Kidney (tissue), 14 donors: ENCODE results near the gene SFMBT2. TPM values are rescaled to one million over a fixed set of nuclear protein-coding genes. Genes with fewer than 3 reads are reported as not detected.

ENCODE experiments used
- DNase-seq, 5 donors: peaks; one replicate each; pipeline ENCODE4 v3.0.0-alpha.2; 2013 to 2020
- FAIRE-seq: peaks from 2 replicates; lab custom pipeline; 2012; peaks lifted over from hg19 to GRCh38; lab: Jason Lieb, UNC
- H3K27ac ChIP-seq, 2 donors: one replicate each; pipeline ENCODE4 v1.7.0; 2013; ENCODE audit warnings: low read depth in 2 of 2, low read length in 2 of 2, inconsistent platforms in 1 of 2
- H3K27me3 ChIP-seq: one replicate; pipeline ENCODE4 v1.7.1; 2013; ENCODE audit warnings: low read length, inconsistent platforms; ENCODE audit not compliant: control insufficient read depth, insufficient read depth
- H3K36me3 ChIP-seq, 3 donors: one replicate each; pipeline versions ENCODE4 v1.7.0 to v1.7.1; 2013; ENCODE audit warnings: low read length in 3 of 3, control low read depth in 1 of 3, inconsistent platforms in 1 of 3; ENCODE audit not compliant: insufficient read depth in 3 of 3, control insufficient read depth in 2 of 3
- H3K4me1 ChIP-seq, 3 donors: one replicate each; pipeline versions ENCODE4 v1.7.0 to v1.7.1; 2013; ENCODE audit warnings: low read length in 3 of 3, inconsistent platforms in 1 of 3, low read depth in 1 of 3; ENCODE audit not compliant: control insufficient read depth in 2 of 3, insufficient read depth in 2 of 3
- H3K4me3 ChIP-seq, 3 donors: one replicate each; pipeline versions ENCODE4 v1.7.0 to v1.8.1; 2013; ENCODE audit warnings: low read length in 3 of 3, control low read depth in 1 of 3, inconsistent platforms in 1 of 3
- H3K9ac ChIP-seq, 3 donors: one replicate each; pipeline versions ENCODE4 v1.7.0 to v1.7.1; 2013; ENCODE audit warnings: low read length in 3 of 3, control low read depth in 1 of 3, inconsistent platforms in 1 of 3
- H3K9me3 ChIP-seq, 3 donors: one replicate each; pipeline versions ENCODE4 v1.7.0 to v1.7.1; 2013; ENCODE audit warnings: low read length in 3 of 3, control low read depth in 1 of 3, inconsistent platforms in 1 of 3; ENCODE audit not compliant: control insufficient read depth in 2 of 3, insufficient read depth in 1 of 3
- CTCF ChIP-seq: IDR thresholded peaks from 3 replicates; pipeline ENCODE4 v1.5.1; 2012; ENCODE audit warnings: mild to moderate bottlenecking, moderate library complexity, borderline replicate concordance; ENCODE audit not compliant: insufficient read depth; ENCODE audit errors: extremely low read depth
- intact Hi-C: fragments of 100-400 bp; cut with DNase I; formaldehyde crosslinking; loops from one replicate; pipeline ENCODE4 v1.11.1; 2022
- polyA plus RNA-seq: library from polyadenylated mRNA; stranded (reverse); fragments of 350-450 nt; fragmentation: Illumina TruSeq; extraction: RNeasy Lipid Tissue Mini Kit (QIAGEN cat#74804); gene quantifications from one replicate; pipeline ENCODE4 v1.2.3, GENCODE V29; 2014; ENCODE audit warnings: low read depth, low replicate concordance; ENCODE audit not compliant: insufficient read depth
- total RNA-seq: library from RNA; stranded (reverse); fragmentation: NEBNext Ultra II Directional; extraction: Animal tissue kit (Norgen Biotek cat#: 25700); gene quantifications from one replicate; pipeline ENCODE4 v1.2.1, GENCODE V29; 2021
- donor health status: control.
- donor health status: control.
- donor health status: control.
- donor health status: control.
- donor health status: control.
- donor health status: DM: yes; HTN: yes; CAD: no.
- donor health status: Normal renal cell carcinoma (clear cell type).

SFMBT2 gene
- total and polyA plus RNA-seq, 2 donors from 2014 or later = 1.2 to 15.3 TPM

GRCh38 chr10:7293378-7293920 is 117.4 kb downstream of the SFMBT2 start:
- no peaks in the 10 kb centered on the region for H3K4me1 ChIP-seq
- intact Hi-C loops = no loop called here
- DNase-seq (no peak), FAIRE-seq (no peak)
- TF ChIP-seq CTCF = no peak
- no peak overlapping the region for H3K27ac ChIP-seq
- no peak overlapping the region for H3K4me3 ChIP-seq
- no peaks in the 10 kb centered on the region for H3K36me3 ChIP-seq
- no peaks in the 10 kb centered on the region for H3K9me3 ChIP-seq
- no peak overlapping the region for H3K9ac ChIP-seq
- H3K27me3 ChIP-seq = no peaks in the 10 kb centered on the region

GRCh38 chr10:7291487-7292270 is 119.2 kb downstream of the SFMBT2 start:
- peak in 2 of 5 donors; percentile 44 to 69 for DNase-seq
- intact Hi-C loops = no loop called here
- H3K27ac ChIP-seq = no peak overlapping the region
- FAIRE-seq = no peak
- no peak for TF ChIP-seq CTCF
- no peaks in the 10 kb centered on the region for H3K27me3 ChIP-seq
- H3K4me1 ChIP-seq = no peaks in the 10 kb centered on the region
- H3K9me3 ChIP-seq = no peaks in the 10 kb centered on the region
- H3K4me3 ChIP-seq = no peak overlapping the region
- H3K36me3 ChIP-seq = no peaks in the 10 kb centered on the region
- no peak overlapping the region for H3K9ac ChIP-seq

GRCh38 chr10:7288060-7288690 is 122.7 kb downstream of the SFMBT2 start:
- DNase-seq (peak in 1 of 5 donors; percentile 26), FAIRE-seq (no peak)
- Histone ChIP-seq H3K36me3 (no peaks in the 10 kb centered on the region), H3K4me1 (no peaks in the 10 kb centered on the region), H3K27ac (no peak overlapping the region), H3K4me3 (no peak overlapping the region), H3K9me3 (no peaks in the 10 kb centered on the region), H3K9ac (no peak overlapping the region), H3K27me3 (no peaks in the 10 kb centered on the region)
- no peak for TF ChIP-seq CTCF
- intact Hi-C loops = no loop called here
